HG03439 (cell line): Measurements from ENCODE around the gene ZNF467.

Source experiments
- ATAC-seq: cut with Tn5 transposase; IDR thresholded peaks from one replicate; pipeline ENCODE4 v1.9.1; 2021; ENCODE audit warnings: mild to moderate bottlenecking, moderate library complexity; ENCODE audit not compliant: unreplicated experiment

Gene ZNF467

GRCh38 chr7:149773446-149774236, at the start of gene ZNF467:
Gene ZNF467 (minus strand): TSS chr7:149773588. CDS start chr7:149771032, 2,556 bp downstream.
- ATAC-seq, result no peak

DNA sequence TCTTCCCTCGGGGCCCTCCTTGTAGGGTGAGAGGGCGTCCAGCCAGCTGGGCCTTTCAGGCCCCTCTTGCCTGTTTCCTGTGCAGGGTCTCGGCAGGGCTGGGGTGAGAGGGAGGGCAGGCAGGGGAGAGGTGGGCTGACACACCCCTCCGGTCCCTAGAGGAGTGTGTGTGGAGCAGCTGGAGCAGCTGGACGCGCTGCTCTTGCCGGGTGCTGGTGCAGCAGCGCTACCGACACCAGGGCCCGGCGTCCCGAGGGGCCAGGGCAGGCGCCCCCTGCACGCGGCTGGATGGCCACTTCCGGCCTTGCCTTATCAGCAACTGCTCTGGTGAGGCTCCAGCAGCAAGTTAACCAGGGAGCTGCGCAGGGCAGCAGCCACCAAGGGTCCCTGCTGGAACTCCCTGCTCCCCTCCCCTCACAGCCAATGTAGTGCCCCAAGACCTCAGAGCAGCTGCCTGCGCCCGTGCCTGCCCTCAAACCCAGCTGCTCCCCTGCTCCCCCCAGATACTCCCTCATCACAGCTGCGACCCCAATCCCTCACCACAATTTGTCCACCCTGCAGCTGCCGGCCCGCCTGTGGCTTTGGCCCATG, 49.1 kb upstream of the ZNF467 start:
- ATAC-seq, result no peak

DNA sequence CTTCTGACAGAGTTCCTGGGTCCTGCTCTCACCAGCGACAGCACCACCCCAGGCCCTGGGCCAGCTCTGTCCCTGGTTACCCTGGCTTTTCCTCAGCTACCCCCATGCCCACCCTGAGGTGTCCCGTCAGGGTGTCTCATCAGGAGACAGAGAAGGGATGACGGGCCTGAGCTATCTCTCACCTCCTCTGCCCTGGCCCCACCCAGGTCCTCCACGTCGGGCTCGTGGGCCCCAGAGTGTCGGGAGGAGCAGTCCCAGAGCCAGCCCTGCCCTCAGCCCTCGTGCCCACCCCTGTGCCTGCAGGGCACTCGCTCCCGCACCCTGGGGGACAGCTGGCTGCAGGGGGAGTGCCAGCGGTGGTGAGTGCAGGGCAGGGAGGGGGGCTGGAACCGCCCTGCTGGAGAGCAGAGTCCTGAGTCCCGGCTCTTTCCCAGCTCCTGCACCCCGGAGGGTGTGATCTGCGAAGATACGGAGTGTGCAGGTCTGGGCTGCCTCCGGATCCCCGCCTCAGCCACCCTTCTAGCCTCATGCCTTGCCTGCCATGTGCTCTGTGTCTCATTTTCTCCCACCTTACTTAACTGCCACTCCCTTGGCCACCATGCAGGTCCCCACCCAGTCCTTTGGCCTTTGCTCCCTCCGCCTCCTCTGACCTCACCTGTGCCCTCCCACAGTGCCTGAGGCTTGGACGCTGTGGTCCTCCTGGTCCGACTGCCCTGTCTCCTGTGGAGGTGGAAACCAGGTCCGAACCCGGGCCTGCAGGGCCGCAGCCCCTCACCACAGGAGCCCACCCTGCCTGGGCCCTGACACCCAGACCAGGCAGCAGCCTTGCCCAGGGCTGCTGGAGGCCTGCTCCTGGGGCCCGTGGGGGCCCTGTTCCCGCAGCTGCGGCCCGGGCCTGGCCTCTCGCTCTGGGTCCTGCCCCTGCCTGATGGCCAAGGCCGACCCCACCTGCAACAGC, 48.1 kb upstream of the ZNF467 start:
- ATAC-seq, result no peak

DNA sequence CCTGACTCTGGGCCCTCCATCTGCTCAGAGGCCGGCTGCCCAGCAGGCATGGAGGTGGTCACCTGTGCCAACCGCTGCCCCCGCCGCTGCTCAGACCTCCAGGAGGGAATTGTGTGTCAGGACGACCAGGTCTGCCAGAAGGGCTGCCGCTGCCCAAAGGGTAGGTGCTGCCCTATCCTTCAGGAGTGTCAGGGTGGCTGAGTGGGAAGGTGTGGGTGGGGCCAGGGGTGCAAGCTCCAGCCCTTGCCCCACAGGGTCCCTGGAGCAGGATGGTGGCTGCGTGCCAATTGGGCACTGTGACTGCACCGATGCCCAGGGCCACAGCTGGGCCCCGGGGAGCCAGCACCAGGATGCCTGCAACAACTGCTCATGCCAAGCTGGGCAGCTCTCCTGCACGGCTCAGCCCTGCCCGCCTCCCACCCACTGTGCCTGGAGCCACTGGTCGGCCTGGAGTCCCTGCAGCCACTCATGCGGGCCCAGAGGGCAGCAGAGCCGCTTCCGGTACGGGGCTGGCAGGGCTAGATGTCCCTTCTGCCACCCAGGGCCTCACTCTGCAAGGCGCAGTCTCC, 47.3 kb upstream of the ZNF467 start:
- ATAC-seq, result no peak

DNA sequence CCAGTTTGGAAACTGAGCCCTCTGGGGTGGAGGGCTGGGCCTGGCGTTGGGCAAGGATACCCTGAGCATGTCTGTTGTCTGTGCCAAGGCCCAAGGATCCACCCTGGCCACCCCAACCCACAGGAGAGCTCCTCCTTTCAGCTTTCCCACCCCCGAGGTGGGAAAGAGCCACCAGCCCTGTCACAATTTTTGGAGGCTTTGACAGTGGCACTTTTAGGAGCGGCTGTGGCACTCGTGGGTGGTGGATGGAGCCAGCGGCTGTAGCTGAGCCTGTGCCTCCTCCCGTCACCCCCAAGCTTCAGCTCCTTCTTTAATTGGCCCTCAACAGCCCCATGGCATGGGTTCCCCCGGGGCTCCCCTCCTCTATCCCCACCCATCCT, 46.6 kb upstream of the ZNF467 start:
- no peak for ATAC-seq

DNA sequence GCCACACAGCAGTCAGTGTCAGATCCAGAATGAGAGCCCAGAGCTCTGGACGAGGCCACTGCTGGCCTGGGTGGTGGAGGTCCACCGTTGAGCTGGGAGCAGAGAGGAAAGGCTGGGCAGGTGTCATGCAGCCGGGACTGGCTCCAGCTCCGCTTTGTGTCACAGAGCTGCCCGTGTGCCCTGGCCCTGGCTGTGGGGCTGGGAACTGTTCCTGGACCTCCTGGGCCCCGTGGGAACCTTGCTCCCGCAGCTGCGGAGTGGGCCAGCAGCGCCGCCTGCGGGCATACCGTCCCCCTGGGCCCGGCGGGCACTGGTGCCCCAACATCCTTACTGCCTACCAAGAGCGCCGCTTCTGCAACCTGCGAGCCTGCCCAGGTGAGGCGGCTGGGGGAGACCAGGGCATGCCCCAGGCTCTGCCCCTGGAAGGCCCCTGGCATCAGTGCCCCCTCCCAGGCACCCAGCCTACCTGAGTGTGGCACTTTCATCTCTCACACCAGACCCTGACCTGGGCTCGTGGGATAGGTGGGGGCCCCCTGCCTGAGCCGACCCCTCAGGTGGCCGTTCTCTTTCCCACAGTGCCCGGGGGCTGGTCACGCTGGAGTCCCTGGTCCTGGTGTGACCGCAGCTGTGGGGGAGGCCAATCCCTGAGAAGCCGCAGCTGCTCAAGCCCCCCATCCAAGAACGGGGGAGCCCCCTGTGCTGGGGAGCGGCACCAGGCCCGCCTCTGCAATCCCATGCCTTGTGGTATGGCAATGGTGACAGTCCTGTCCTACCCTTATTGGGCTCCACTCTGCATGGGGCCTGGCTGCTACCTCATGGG, 46.0 kb upstream of the ZNF467 start:
- ATAC-seq, result no peak

DNA sequence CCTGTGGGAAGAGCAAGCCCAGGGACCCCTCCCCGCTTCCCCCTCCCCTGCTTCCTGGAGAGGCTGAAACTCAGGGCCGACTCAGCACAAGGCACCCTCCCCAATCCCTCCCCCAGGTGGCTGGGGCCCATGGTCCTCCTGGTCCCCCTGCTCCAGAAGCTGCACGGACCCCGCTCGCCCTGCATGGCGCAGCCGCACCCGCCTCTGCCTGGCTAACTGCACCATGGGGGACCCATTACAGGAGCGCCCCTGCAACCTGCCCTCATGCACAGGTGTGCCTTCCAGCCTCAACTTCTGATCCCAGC, 45.1 kb upstream of the ZNF467 start:
- no peak for ATAC-seq

- no peak for ATAC-seq
These were observed 44.6 kb upstream of the ZNF467 start for GRCh38 chr7:149817836-149818535.

GRCh38 chr7:149817301-149817771, 43.9 kb upstream of the ZNF467 start:
- ATAC-seq, result no peak

DNA sequence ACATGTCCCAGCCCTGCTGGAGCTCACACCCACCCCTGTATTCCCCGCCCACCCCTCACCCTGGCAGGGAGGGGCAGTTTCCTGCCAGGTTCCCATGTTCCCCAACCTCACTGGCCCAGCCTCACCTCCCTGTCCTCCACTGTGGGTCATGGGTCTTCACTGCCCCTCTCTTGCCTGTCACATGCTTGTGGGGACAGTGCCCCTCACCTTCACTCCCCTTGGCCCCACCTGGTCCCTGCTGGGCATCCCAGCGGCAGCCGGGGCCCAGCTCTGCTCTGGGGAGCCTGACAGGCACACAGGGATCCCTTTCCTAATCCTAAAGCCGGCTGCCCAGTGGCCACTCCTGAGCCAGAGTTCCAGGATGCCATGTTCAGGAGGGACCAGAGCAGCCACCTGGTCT, 43.4 kb upstream of the ZNF467 start:
- ATAC-seq, result no peak

DNA sequence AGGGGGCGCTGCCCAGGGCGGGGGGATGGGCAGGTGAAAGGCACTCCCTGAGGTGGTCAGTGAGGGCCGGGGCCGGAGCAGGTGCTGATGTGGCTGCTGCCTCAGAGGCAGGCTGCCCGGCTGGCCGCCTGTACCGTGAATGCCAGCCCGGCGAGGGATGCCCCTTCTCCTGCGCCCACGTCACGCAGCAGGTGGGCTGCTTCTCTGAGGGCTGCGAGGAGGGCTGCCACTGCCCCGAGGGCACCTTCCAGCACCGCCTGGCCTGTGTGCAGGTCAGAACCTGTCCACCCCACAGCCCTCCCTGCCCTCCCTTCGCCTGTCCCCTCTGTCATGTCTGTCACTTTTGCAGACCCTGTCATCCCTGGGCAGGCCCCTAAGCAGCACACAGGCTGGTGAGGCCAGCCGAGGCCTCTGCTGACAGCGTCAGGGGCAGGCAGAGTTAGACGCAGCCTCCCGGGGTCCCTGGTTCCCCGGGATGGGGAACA, 42.9 kb upstream of the ZNF467 start:
- no peak for ATAC-seq

- no peak for ATAC-seq
These were observed 42.4 kb upstream of the ZNF467 start for GRCh38 chr7:149815661-149816266.

DNA sequence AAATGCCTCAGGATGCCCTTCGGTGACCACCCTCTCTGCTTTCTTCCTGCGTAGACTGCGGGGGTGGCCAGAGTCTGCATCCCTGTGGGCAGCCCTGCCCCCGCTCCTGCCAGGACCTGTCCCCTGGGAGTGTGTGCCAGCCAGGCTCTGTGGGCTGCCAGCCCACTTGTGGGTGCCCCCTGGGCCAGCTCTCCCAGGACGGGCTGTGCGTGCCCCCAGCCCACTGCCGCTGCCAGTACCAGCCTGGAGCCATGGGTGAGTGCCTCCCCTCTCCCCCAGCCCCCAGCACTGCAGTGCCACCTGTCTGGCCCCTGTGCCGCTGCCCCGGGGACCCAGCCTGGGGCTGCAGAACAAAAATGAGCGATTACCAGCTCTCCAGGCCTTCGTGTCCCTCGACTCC, 41.7 kb upstream of the ZNF467 start:
- no peak for ATAC-seq

DNA sequence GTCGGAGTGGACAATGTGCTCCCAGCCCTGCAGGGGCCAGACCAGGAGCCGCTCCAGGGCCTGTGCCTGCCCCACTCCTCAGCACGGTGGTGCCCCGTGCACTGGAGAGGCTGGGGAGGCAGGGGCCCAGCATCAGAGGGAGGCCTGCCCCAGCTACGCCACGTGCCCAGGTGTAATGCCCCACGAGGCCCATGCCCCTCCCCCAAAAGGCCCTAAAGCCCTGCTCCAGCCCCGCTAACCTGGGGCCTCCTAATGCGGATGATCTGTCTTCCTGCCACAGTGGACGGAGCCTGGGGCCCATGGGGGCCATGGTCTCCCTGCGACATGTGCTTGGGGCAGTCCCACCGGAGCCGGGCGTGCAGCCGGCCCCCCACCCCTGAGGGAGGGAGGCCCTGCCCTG, 41.1 kb upstream of the ZNF467 start:
- no peak for ATAC-seq

- no peak for ATAC-seq
These were observed 40.1 kb upstream of the ZNF467 start for GRCh38 chr7:149813254-149814035.

GRCh38 chr7:149811831-149812490, 38.6 kb upstream of the ZNF467 start:
- ATAC-seq, result no peak

DNA sequence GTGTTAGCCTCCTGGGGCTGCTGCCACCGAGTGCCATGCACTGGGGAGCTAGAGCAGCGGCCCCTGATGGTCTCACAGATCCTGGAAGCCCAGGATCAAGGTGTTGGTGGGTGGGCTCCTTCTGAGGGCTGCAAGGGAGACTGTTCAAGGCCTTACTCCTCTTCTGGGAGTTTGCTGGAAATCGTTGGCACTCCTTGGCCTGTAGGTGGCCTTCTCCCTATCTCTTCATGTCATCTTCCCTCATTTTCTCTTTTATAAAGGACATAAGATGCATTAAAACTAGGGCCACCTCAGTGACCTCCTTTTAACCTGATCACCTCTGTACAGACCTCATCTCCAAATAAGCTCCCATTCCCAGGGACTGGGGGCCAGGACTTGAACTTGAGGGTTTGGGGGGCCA, 37.8 kb upstream of the ZNF467 start:
- no peak for ATAC-seq

GRCh38 chr7:149809215-149809614, 35.8 kb upstream of the ZNF467 start:
- ATAC-seq, result no peak
